GM18909 (cell line): ENCODE results near the gene PDSS2.
"Not testable (repeated sequence)": the region's sequence is repeated elsewhere in the genome, so short reads cannot be mapped to it uniquely, and the experiment has no call there.

Experiments
- ATAC-seq: cut with Tn5 transposase; IDR thresholded peaks from one replicate; pipeline ENCODE4 v1.9.1; 2021; ENCODE audit warnings: mild to moderate bottlenecking; ENCODE audit not compliant: unreplicated experiment, poor library complexity

PDSS2 gene

DNA sequence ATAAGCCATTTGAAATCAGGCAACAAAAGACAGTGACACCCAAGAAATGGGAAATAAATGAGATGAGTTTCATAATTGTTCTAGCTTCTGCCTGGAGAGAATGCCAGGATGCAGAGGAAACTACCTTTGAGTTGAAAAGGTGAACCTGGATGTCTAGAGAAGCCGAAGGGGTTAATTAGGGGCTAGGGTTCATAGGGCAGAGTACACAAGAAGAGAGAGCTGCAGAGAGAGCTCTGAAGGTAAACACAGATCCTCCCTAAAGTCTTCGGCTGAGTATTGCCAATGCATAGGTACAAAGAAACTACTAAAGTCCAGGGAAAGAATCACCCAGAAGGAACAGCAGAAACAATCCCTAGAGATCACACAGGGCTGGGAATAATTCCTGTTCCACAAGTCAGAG is 224.4 kb downstream of the PDSS2 start:
- ATAC-seq: no peak

DNA sequence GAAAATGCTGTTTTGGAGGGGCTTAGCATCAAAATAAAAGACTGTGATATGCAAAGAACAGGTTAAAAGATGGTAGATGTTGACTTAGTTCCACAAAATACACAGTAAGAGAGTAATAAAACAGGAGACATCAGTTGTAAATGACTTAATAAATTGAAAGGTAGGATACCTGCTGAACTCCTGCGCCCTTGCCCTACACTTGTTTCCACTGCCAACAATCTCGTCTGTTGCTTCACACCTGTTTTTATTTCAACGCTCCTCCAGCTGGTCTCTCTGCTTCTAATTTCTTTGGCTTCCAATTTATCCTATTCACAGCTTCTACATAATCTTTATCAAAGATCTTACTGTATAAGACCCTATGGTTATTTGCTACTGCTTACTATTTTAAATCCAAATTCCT is 228.1 kb downstream of the PDSS2 start:
- no peak for ATAC-seq

DNA sequence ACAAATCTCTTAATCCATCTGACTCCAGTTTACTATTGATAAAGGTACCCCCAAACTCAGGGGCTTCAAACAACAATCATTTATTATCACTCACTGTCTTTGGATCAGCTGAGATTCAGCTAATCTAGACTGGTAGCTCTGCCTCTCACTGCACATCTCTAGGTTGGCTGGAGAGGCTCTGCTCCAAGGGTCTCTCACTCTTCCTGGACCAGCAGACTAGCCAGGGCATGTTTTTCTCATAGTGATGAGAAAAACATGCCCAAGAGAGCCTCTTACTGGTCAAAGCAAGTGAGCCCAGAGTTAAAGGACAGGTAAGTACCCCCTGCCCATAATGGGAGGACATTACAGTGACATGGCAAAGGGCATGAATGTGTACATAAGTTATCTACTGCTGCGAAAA is 228.9 kb downstream of the PDSS2 start:
- ATAC-seq: no peak

DNA sequence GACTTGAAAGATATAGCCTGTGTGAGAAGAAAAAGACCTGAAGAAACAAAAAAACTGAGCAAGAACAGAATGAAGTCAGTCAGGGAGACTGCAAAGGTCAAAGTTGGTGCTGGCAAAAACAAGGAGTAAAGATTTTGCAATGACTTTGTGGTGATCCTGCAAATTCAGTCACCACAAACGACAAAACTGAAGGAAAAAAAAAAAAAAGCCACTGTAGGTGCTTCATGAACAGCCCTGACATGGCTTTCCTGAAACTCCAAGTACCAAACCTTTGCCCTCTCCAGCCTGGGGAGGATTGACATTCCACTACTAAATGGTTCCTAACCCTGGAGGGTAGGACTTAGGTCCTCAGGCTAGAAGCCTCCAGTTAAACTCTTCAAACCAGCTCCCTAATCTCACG is 229.3 kb downstream of the PDSS2 start:
- no peak for ATAC-seq

DNA sequence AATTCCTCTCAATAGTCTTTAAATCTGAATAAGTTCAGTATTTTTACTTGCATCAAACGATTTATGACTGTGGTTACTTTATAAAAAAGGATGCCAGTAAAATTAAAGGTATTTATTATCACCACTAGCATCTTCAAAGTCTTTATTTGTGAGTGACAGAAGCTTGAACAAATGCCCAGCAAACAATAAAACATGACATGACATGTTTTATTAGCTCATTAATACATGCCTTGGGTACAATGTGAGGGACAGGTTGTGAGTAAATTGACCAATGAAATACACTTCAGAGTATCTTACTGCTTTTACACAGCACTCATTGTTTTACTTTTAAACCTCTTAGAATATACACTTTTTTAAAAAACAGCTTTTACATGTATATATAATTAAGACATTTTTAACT is 230.6 kb downstream of the PDSS2 start:
- ATAC-seq: no peak

GRCh38 chr6:107221519-107221918 is 237.8 kb downstream of the PDSS2 start:
- no peak for ATAC-seq

DNA sequence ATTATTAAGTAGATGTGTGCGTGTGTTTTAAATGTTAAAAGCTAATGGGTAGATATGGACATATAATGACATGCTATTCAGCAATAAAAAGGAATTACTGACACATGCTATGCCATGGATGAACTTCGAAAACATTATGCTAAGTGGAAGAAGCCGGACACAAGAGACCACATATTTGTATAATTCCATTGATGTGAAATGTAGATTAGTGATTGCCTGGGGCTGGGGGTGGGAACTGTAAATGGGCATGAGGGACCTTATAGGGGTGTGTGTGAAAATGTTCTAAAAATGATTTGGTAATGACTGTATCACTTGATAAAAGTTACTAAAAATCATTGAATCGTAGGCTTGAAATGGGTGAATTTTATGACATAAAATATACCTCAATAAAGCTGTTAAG is 239.5 kb downstream of the PDSS2 start:
- no peak for ATAC-seq

DNA sequence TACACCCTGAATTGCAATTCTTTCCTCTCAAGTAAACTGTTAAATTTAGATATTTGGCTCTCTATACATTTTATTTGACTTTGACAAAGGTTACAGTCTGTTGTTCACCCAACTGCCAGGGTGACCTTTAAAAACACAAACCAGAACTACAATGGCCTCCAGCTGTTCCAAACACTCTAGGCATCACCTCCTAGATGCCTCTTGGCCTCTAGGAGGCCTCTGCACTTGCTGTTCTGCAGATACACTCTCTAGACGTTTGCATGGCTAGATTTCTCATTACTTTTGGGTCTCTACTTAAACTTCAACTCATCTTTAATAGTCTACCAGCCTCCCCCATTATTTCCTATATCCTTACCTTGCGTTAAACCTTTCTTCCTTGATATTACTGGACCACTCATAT is 241.2 kb downstream of the PDSS2 start:
- ATAC-seq: no peak

- no peak for ATAC-seq
Observed at GRCh38 chr6:107217248-107217647, 242.1 kb downstream of the PDSS2 start.

DNA sequence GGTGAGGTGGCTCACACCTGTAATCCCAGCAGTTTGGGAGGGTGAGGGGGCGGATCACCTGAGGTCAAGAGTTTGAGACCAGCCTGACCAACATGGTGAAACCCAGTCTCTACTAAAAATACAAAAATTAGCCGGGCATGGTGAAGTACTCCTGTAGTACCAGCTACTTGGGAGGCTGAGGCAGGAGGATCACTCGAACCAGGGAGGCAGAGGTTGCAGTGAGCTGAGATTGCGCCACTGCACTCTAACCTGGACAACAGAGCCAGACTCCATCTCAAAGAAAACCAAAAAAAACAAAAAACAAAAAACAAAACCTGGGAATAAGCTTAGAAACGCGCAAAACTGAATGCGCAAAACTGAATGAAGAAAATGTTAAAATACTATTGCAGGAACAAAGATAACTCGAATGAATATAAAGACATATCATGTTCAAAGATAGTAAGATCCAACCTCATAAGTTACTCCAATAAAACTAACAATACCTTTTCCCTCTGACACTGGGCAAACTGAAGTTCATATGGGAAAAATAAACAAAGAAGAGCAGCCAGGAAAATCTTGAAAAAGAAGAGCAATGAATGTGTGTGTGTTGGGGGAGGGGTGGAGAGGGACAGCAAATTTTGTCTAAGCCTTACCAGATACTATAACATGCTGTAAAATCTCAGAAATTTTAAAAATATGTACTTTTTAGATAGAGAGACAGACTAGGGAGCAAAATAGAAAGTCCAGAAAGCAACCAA is 243.0 kb downstream of the PDSS2 start:
- no peak for ATAC-seq

DNA sequence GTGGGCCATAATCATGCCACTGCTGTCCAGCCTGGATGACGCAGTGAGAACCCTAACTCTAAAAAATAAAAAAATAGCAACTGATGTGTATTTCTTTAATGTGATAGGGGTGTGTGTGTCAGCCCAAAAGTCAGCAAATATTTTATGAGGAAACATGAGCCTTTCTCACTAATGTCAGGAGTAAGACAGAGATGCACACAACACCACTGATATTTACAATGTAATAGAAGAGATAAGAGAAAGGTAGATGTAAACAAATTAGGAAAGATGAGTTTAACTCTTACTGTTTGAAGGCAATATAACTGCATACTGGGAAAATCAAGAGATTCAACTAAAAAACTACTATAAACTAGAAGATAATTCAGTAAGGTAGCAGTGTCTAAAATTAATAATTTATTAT is 244.0 kb downstream of the PDSS2 start:
- ATAC-seq: no peak

- ATAC-seq: no peak
Observed at GRCh38 chr6:107214655-107215054, 244.7 kb downstream of the PDSS2 start.

DNA sequence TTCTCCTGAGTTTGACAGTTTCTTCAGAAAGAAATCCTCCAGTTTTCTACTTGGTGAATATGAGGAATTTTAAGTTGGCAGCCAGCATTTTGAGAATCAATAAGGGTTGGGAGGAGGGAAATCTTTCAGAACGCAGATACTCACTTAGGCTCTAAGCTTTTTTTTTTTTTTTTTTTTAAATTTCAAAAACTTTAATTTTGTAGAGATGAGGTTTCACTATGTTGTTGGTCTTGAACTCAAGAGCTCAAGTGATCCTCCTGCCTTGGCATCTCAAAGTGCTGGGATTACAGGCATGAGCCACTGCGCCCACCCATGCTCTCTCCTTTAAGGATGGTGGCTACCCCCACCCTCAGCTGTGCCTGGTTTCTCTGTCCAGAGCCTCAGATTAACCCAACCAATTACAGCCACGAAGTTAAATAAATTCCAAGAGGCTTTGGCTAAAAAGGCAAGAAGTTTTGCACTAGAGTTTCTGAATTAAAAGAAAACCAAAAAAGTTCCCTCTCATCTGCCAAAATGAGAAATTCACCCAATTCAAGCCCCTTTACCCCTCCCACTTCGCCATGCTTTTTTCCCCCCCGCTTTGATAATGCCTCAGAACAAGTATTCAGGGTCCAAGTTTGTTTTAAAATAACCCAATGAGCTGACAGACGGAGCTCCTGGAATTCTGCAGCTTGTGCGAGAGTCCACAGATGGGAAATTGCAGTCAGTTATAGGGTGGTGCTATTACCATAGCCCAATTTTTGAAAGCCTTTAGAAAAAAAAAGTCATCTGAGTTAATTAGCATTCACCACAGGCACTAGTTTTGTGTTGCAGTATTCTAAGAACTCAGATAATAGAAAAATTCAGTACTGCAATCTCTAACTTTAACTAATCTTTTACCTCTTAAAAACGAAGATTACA is 249.7 kb downstream of the PDSS2 start:
- no peak for ATAC-seq

DNA sequence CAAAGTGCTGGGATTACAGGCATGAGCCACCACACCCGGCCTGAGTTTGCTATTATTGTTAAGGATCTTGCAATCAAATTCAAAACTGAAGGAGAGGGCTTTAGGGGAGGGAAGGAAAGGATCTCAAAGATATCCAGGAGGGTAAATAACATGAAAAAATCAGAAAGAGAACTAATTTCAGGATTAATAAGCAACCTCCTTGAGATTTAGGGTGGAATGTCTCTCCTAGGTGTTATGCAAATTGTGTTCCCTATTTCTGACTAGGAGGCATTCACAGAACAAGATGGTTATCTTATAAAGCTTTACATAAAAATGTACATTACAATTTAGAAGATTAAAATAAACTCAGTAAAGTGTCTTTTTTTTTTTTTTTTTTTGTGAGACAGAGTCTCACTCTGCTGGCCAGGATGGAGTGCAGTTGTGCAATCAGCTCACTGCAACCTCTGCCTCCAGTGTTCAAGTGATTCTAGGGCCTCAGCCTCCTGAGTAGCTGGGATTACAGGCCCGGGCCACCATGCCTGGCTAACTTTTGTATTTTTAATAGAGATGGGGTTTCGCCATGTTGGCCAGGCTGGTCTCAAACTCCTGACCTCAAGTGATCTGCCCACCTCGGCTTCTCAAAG is 252.0 kb downstream of the PDSS2 start:
- no peak for ATAC-seq

DNA sequence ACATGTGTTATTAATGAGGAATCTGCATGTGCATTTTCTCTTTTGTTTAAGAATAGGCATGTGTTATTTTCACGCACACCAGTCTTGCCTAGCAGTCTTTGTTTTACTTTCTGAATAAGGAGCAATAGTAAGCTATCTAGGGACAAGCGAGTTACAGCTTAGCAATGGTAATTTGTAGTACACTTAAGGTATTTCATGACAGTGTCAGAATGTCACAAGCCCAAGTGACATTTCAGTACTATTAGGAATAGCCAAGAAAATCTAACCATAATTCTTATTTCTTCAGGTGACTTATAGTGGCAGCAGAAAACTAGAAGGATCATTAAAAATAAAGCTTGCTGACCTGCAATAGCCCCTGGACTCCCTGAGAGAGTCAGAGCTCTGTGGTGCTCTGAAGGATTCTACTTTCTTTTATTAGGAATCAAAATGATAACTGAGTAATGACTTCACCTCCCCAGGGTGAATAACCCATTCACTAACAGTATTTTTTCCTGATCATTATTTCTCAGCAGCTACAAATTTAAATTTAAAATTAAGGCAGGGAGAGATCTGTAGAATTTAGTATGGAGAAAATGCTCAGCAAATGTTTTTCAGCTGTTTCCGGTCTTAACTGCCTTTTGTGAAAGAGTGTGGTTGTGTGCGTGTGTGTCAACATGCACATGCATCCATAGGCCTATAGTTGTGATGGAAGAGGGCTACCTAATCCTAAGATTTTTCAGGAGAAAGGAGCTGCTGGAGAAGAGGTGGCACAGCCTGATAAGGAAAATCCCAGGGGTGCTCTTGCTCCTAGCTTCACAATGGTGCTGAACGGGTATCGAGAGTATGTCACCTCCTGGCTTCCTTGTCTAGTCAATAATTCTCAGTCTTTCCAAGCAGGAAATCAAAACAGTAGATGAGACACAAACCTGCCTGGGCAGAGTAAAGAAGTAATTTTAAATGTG is 254.0 kb downstream of the PDSS2 start:
- ATAC-seq: no peak

DNA sequence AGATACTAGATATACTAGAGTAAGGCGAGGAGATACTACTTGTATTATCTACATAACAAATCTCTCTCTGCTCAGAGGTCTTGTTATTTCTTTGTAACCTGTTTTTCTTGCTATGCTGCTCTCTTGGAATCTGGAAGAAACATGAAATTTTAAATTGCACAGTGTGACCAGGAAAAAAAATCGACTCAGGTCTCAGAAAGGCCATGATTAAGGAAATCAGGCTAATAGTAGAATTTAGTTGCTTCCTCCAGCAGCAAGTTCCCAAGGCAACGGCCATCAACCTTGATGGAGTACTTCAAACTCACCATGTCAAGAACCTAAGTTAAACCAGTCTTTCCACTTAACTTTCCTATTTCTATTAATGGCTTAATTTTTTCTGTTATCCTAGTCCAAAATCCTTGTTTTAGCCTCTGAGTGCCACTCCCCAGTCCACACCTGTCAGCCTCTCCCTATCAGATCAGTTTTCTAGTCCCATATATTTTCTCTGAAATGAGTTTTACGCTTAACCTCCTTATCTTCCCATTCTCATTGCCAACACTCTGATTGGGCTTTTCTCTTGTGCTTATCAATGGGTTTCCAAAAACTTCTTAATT is 256.4 kb downstream of the PDSS2 start:
- no peak for ATAC-seq

- no peak for ATAC-seq
Observed at GRCh38 chr6:107198631-107199416, 260.5 kb downstream of the PDSS2 start.

- no peak for ATAC-seq
Observed at GRCh38 chr6:107196152-107196551, 263.2 kb downstream of the PDSS2 start.

- not testable (repeated sequence) for ATAC-seq
Observed at GRCh38 chr6:107194723-107195122, 264.6 kb downstream of the PDSS2 start.
